OCI-LY7 (cell line): Measurements from ENCODE around the gene POLDIP3. TPM values are rescaled to one million over a fixed set of nuclear protein-coding genes. Genes with fewer than 3 reads are reported as not detected.
"Not testable (repeated sequence)": the region's sequence is repeated elsewhere in the genome, so short reads cannot be mapped to it uniquely, and the experiment has no call there.

ENCODE experiments used
- BruUV-seq: library from RNA; stranded (reverse); fragments of 400-500 nt; replicated peaks from 2 replicates; lab custom pipeline; 2021; lab: Mats Ljungman, UMichigan
- CTCF ChIA-PET: fragments of 300-600 bp; sonication (Branson Sonifier 250); formaldehyde crosslinking; loops from one replicate; lab custom pipeline; 2022; ENCODE audit warnings: antibody characterized with exemption; ENCODE audit not compliant: unreplicated experiment; lab: Charles Lee
- POLR2A ChIA-PET: fragments of 300-600 bp; sonication (Branson Sonifier 250); formaldehyde crosslinking; loops from one replicate; lab custom pipeline; 2022; ENCODE audit warnings: antibody characterized with exemption; lab: Charles Lee
- DNase-seq: peaks from one replicate; pipeline ENCODE4 v3.0.0-alpha.2; 2015; ENCODE audit warnings: low spot score
- H2AFZ ChIP-seq: fragments of 200-600 bp; sonication (generic), shearing (Covaris generic); 2 replicates; pipeline ENCODE4 v1.6.1; 2014; ENCODE audit warnings: mild to moderate bottlenecking, antibody characterized with exemption, low read length, moderate library complexity
- H3K27ac ChIP-seq: fragments of 200-600 bp; sonication (generic); 2 replicates; pipeline ENCODE4 v1.5.1; 2014; ENCODE audit warnings: mixed run types, low read depth, mild to moderate bottlenecking, moderate library complexity, low read length, inconsistent platforms; ENCODE audit not compliant: poor library complexity, severe bottlenecking
- H3K36me3 ChIP-seq: fragments of 200-600 bp; sonication (generic); 2 replicates; pipeline ENCODE4 v1.6.1; 2014; ENCODE audit warnings: mild to moderate bottlenecking, antibody characterized with exemption, low read length, moderate library complexity, mixed read lengths; ENCODE audit not compliant: insufficient read depth
- H3K4me1 ChIP-seq: fragments of 200-600 bp; sonication (generic); 2 replicates; pipeline ENCODE4 v1.5.1; 2014; ENCODE audit warnings: mild to moderate bottlenecking, low read length; ENCODE audit not compliant: insufficient read depth, poor library complexity, severe bottlenecking
- H3K4me2 ChIP-seq: fragments of 200-600 bp; sonication (generic); 2 replicates; pipeline ENCODE4 v1.6.1; 2014; ENCODE audit warnings: mild to moderate bottlenecking, low read length
- H3K4me3 ChIP-seq: fragments of 200-600 bp; sonication (generic); 2 replicates; pipeline ENCODE4 v1.5.1; 2014; ENCODE audit warnings: mild to moderate bottlenecking, low read depth, low read length; ENCODE audit not compliant: poor library complexity, severe bottlenecking
- H3K79me2 ChIP-seq: fragments of 200-600 bp; sonication (generic); 2 replicates; pipeline ENCODE4 v1.6.1; 2016; ENCODE audit warnings: low read depth, mild to moderate bottlenecking, low read length, moderate library complexity, mixed read lengths; ENCODE audit not compliant: insufficient read depth
- H3K9me2 ChIP-seq: fragments of 200-600 bp; sonication (generic); 2 replicates; pipeline ENCODE4 v1.6.1; 2016; ENCODE audit warnings: mild to moderate bottlenecking, low read length, mixed read lengths; ENCODE audit not compliant: insufficient read depth
- H3K9me3 ChIP-seq: fragments of 200-600 bp; sonication (generic); 2 replicates; pipeline ENCODE4 v1.6.1; 2014; ENCODE audit warnings: mild to moderate bottlenecking, mixed run types, low read length, mixed read lengths
- H4K20me1 ChIP-seq: fragments of 200-600 bp; sonication (generic); 2 replicates; pipeline ENCODE4 v1.6.1; 2014; ENCODE audit warnings: mild to moderate bottlenecking, antibody characterized with exemption, low read length, moderate library complexity, mixed read lengths; ENCODE audit not compliant: insufficient read depth
- EZH2phosphoT487 ChIP-seq: fragments of 200-600 bp; sonication (generic); IDR thresholded peaks from 2 replicates; pipeline ENCODE4 v1.6.1; 2018; ENCODE audit warnings: low read depth, borderline replicate concordance, mild to moderate bottlenecking, mixed run types, antibody characterized with exemption, low read length, moderate library complexity, mixed read lengths
- intact Hi-C: fragments of 100-400 bp; cut with micrococcal nuclease; formaldehyde crosslinking; loops from one replicate; pipeline ENCODE4 v1.10.0; 2022; ENCODE audit not compliant: unreplicated experiment
- small RNA-seq: library from RNA; depleted of rRNA; stranded (forward); fragments of <200 nt; gene quantifications from one replicate; pipeline ENCODE3, GENCODE V24; 2014
- total RNA-seq, 2 experiments: library from RNA; depleted of rRNA in 1 of 2; stranded (reverse); fragments of >200 nt in 1 of 2; shearing (Covaris generic) in 1 of 2; gene quantifications; 2 replicates each; pipeline ENCODE4 v1.2.3, GENCODE V29; 2014 to 2022
- TF ChIP-seq, protein P1 (sequence below): fragments of 200-600 bp; sonication (generic); conservative IDR thresholded peaks from 2 replicates; pipeline ENCODE4 v1.5.1; 2014; ENCODE audit warnings: mild to moderate bottlenecking, antibody characterized with exemption, low read length, moderate library complexity, mixed read lengths

Gene POLDIP3
- total RNA-seq, 2 experiments from 2014 or later, result 70.7 to 73.5 TPM

- DNase-seq, H2AFZ ChIP-seq, H3K9me3 ChIP-seq, H3K9me2 ChIP-seq, CTCF ChIA-PET, H4K20me1 ChIP-seq, H3K36me3 ChIP-seq, H3K79me2 ChIP-seq, BruUV-seq: not testable (repeated sequence)
- intact Hi-C loops, result loop anchor here (5.0 kb wide), 1 partner anchor 181 kb away; no protein-coding TSS in a partner anchor
- peaks cover 88% of the 10 kb centered on the region for H3K4me1 ChIP-seq
- peak overlapping the region; percentile 57 for H3K4me2 ChIP-seq
- H3K27ac ChIP-seq, result peak overlapping the region; percentile 93
- POLR2A ChIA-PET, result interaction anchor here (1.0 to 1.3 kb wide), 3 partner anchors 9 to 13 kb away, joined by 3 to 5 read pairs (median 4); no protein-coding TSS in a partner anchor
- peak overlapping the region; percentile 42 for H3K4me3 ChIP-seq
Measured at GRCh38 chr22:42536634-42537033, 78.0 kb downstream of the POLDIP3 start.

GRCh38 chr22:42536166-42536565 lies 78.5 kb downstream of the POLDIP3 start:
- BruUV-seq, result no TSS peak
- H3K79me2 ChIP-seq, result peaks cover 6% of the 10 kb centered on the region; the same call in 1 of the 2 replicates
- H3K36me3 ChIP-seq, result no peaks in the 10 kb centered on the region
- no peaks in the 10 kb centered on the region for H4K20me1 ChIP-seq
- peaks cover 88% of the 10 kb centered on the region for H3K4me1 ChIP-seq
- H3K27ac ChIP-seq, result peak overlapping the region; percentile 93
- TF ChIP-seq, protein P1, sequence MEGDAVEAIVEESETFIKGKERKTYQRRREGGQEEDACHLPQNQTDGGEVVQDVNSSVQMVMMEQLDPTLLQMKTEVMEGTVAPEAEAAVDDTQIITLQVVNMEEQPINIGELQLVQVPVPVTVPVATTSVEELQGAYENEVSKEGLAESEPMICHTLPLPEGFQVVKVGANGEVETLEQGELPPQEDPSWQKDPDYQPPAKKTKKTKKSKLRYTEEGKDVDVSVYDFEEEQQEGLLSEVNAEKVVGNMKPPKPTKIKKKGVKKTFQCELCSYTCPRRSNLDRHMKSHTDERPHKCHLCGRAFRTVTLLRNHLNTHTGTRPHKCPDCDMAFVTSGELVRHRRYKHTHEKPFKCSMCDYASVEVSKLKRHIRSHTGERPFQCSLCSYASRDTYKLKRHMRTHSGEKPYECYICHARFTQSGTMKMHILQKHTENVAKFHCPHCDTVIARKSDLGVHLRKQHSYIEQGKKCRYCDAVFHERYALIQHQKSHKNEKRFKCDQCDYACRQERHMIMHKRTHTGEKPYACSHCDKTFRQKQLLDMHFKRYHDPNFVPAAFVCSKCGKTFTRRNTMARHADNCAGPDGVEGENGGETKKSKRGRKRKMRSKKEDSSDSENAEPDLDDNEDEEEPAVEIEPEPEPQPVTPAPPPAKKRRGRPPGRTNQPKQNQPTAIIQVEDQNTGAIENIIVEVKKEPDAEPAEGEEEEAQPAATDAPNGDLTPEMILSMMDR, result no peak
- TF ChIP-seq EZH2phosphoT487, result no peak
- no peaks in the 10 kb centered on the region for H3K9me3 ChIP-seq
- intact Hi-C loops, result loop anchor here (5.0 kb wide), 1 partner anchor 181 kb away; no protein-coding TSS in a partner anchor
- peak; percentile 39 for DNase-seq
- peak overlapping the region; percentile 57 for H3K4me2 ChIP-seq
- no peaks in the 10 kb centered on the region for H3K9me2 ChIP-seq
- peak overlapping the region; percentile 42 for H3K4me3 ChIP-seq
- CTCF ChIA-PET, result no interaction called here
- POLR2A ChIA-PET, result interaction anchor here (0.6 to 1.3 kb wide), 4 partner anchors 10 to 759 kb away, joined by 3 to 5 read pairs (median 4); no protein-coding TSS in a partner anchor
- H2AFZ ChIP-seq, result no peak overlapping the region

GRCh38 chr22:42535082-42535731 lies 79.5 kb downstream of the POLDIP3 start:
- H3K36me3 ChIP-seq, H3K9me2 ChIP-seq, BruUV-seq, H3K79me2 ChIP-seq, CTCF ChIA-PET, H4K20me1 ChIP-seq, H2AFZ ChIP-seq, DNase-seq, H3K9me3 ChIP-seq: not testable (repeated sequence)
- POLR2A ChIA-PET, result interaction anchor here (1.3 to 1.6 kb wide), 2 partner anchors 10 to 17 kb away, joined by 3 to 6 read pairs; no protein-coding TSS in a partner anchor
- peak overlapping the region; percentile 93 for H3K27ac ChIP-seq
- peak overlapping the region; percentile 64 for H3K4me2 ChIP-seq
- H3K4me1 ChIP-seq, result peaks cover 93% of the 10 kb centered on the region
- intact Hi-C loops, result loop anchor here (5.0 kb wide), 1 partner anchor 182 kb away; no protein-coding TSS in a partner anchor
- peak overlapping the region; percentile 27 for H3K4me3 ChIP-seq

Small RNAs within 50 kb of the gene (small RNA-seq; reads per million reads assigned to genes)
- gene RN7SKP80 (1.1 reads per million, percentile 55 among the genes with 10 or more reads in this experiment), gene RNU6-513P (not detected)

Other genes with a start within 250 kb of the POLDIP3 start
- gene NFAM1, start 182.5 kb downstream of the POLDIP3 start, total RNA-seq (2014; rRNA removed; shearing (Covaris generic)), result 0.03 and 0.16 TPM in 2 replicates
- 0.88 and 1.1 TPM in 2 replicates for gene NFAM1, start 182.5 kb downstream of the POLDIP3 start, total RNA-seq (2022)
- 125 and 137 TPM in 2 replicates for gene RRP7A, start 95.1 kb downstream of the POLDIP3 start, total RNA-seq (2014; rRNA removed; shearing (Covaris generic))
- gene RRP7A, start 95.1 kb downstream of the POLDIP3 start, total RNA-seq (2022), result 149 and 172 TPM in 2 replicates
- gene SERHL2, start 60.9 kb downstream of the POLDIP3 start, total RNA-seq (2014; rRNA removed; shearing (Covaris generic)), result 93.9 and 98.0 TPM in 2 replicates
- 36.4 and 39.5 TPM in 2 replicates for gene SERHL2, start 60.9 kb downstream of the POLDIP3 start, total RNA-seq (2022)
- 0.92 and 0.93 TPM in 2 replicates for gene ATP5MGL, start 25.7 kb upstream of the POLDIP3 start, total RNA-seq (2014; rRNA removed; shearing (Covaris generic))
- gene ATP5MGL, start 25.7 kb upstream of the POLDIP3 start, total RNA-seq (2022), result 1.1 and 1.8 TPM in 2 replicates
- gene CYB5R3, start 34.5 kb upstream of the POLDIP3 start, total RNA-seq (2014; rRNA removed; shearing (Covaris generic)), result 28.5 and 38.0 TPM in 2 replicates
- gene CYB5R3, start 34.5 kb upstream of the POLDIP3 start, total RNA-seq (2022), result 68.9 and 74.7 TPM in 2 replicates
- 48.9 and 61.5 TPM in 2 replicates for gene A4GALT, start 106.0 kb upstream of the POLDIP3 start, total RNA-seq (2014; rRNA removed; shearing (Covaris generic))
- gene A4GALT, start 106.0 kb upstream of the POLDIP3 start, total RNA-seq (2022), result 40.5 and 56.0 TPM in 2 replicates
- 24.2 and 29.9 TPM in 2 replicates for gene ARFGAP3, start 242.4 kb upstream of the POLDIP3 start, total RNA-seq (2014; rRNA removed; shearing (Covaris generic))
- 47.0 and 49.0 TPM in 2 replicates for gene ARFGAP3, start 242.4 kb upstream of the POLDIP3 start, total RNA-seq (2022)